Heart left ventricle (tissue), 13 donors: Measurements from ENCODE around the gene DDX4.

Source experiments
- POLR2A ChIP-seq, 2 donors: fragments of 450-650 bp; IDR thresholded peaks; one replicate each; pipeline ENCODE4 v1.6.1; 2017; ENCODE audit warnings: antibody characterized with exemption in 2 of 2, mild to moderate bottlenecking in 2 of 2, moderate library complexity in 2 of 2
- TF ChIP-seq, protein P1 (sequence below), 12 donors: fragments of 200-600 bp; sonication (generic) in 4 of 12; IDR thresholded peaks; one replicate each; pipeline versions ENCODE4 v1.5.0 to v1.8.0; 2018 to 2022; ENCODE audit warnings: antibody characterized with exemption in 12 of 12, mild to moderate bottlenecking in 5 of 12
- donor health status: ischemic (EF 13 %, LVEDD 7.1; RV severe dilation, severe dysfunction).
- donor health status: DM: no; HTN: yes; CAD: no.
- donor health status: DM: no; HTN: no; CAD: no.
- donor health status: ischemic (EF 25% LVEDD 6.9; RV normal size, moderate dysfunction).
- donor health status: ischemic (EF 25% LVEDD 5.7; RV mildly dilated, moderate dysfunction).
- donor health status: ischemic (EF 35%, LVEDD 5.7; RV mildly dilated, moderate dysfunction).
- donor health status: nonischemic (EF 11% LVEDD 7.7; RV severe dilation, severe dysfunction).
- donor health status: DM: yes; HTN: yes; CAD: no.
- donor health status: PGD.
- donor health status: ischemic (EF 29% LVEDD 5.4; RV normal size, mild dysfunction).
- donor health status: nonischemic (EF 23%, LVEDD 6.1; RV moderate dilation, normal function).

DNA sequence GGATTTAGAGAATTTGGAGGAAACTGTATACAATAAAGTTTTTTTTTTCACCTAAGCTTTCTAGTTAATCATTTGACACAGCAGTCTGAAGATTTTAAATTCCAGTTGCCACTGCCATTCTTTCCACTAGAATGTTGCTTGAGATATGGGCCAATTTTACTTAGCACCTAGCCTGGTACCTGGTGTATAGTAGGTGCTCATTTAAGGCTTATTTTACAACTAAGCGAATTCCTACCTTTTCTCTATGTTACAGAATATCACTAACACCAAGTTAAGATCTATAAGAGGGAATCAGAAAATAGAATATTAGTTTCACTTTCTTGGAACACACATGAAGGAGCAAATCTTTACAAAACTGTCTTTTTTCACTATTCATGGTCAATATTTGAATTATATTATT lies 3.2 kb upstream of the DDX4 start:
- TF ChIP-seq, protein P1, sequence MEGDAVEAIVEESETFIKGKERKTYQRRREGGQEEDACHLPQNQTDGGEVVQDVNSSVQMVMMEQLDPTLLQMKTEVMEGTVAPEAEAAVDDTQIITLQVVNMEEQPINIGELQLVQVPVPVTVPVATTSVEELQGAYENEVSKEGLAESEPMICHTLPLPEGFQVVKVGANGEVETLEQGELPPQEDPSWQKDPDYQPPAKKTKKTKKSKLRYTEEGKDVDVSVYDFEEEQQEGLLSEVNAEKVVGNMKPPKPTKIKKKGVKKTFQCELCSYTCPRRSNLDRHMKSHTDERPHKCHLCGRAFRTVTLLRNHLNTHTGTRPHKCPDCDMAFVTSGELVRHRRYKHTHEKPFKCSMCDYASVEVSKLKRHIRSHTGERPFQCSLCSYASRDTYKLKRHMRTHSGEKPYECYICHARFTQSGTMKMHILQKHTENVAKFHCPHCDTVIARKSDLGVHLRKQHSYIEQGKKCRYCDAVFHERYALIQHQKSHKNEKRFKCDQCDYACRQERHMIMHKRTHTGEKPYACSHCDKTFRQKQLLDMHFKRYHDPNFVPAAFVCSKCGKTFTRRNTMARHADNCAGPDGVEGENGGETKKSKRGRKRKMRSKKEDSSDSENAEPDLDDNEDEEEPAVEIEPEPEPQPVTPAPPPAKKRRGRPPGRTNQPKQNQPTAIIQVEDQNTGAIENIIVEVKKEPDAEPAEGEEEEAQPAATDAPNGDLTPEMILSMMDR (IDR thresholded peaks at IDR 0.05) = no peak
- no peak for TF ChIP-seq POLR2A (IDR thresholded peaks at IDR 0.05)
